Astrocyte of the spinal cord (primary cell): ENCODE measurements around the gene MAMSTR.

Experiments used
- DNase-seq: peaks from one replicate; pipeline ENCODE4 v3.0.0; 2011; ENCODE audit warnings: low read depth, low spot score
- H3K4me3 ChIP-seq: 2 replicates; pipeline ENCODE4 v1.5.1; 2011; ENCODE audit warnings: low read depth, mild to moderate bottlenecking, low read length, moderate library complexity
- in situ Hi-C: cut with HindIII; loops from 2 replicates; pipeline ENCODE4 v1.10.0; 2017; ENCODE audit warnings: low sequenced_read_pairs
- TF ChIP-seq, protein P1 (sequence below): IDR thresholded peaks from 2 replicates; pipeline ENCODE4 v1.5.1; 2012; ENCODE audit warnings: low read depth, mild to moderate bottlenecking, low read length, inconsistent platforms

MAMSTR gene

GRCh38 chr19:48750771-48751504, 31.4 kb upstream of the MAMSTR start:
- H3K4me3 ChIP-seq = no peak overlapping the region
- in situ Hi-C loops = no loop called here
- DNase-seq = no peak
- TF ChIP-seq, protein P1, sequence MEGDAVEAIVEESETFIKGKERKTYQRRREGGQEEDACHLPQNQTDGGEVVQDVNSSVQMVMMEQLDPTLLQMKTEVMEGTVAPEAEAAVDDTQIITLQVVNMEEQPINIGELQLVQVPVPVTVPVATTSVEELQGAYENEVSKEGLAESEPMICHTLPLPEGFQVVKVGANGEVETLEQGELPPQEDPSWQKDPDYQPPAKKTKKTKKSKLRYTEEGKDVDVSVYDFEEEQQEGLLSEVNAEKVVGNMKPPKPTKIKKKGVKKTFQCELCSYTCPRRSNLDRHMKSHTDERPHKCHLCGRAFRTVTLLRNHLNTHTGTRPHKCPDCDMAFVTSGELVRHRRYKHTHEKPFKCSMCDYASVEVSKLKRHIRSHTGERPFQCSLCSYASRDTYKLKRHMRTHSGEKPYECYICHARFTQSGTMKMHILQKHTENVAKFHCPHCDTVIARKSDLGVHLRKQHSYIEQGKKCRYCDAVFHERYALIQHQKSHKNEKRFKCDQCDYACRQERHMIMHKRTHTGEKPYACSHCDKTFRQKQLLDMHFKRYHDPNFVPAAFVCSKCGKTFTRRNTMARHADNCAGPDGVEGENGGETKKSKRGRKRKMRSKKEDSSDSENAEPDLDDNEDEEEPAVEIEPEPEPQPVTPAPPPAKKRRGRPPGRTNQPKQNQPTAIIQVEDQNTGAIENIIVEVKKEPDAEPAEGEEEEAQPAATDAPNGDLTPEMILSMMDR = no peak

GRCh38 chr19:48750351-48750750, 30.8 kb upstream of the MAMSTR start:
- TF ChIP-seq, protein P1 = no peak
- in situ Hi-C loops = no loop called here
- no peak for DNase-seq
- H3K4me3 ChIP-seq = no peak overlapping the region

- DNase-seq = no peak
- in situ Hi-C loops = no loop called here
These were observed 30.2 kb upstream of the MAMSTR start for GRCh38 chr19:48749571-48750198.

GRCh38 chr19:48746738-48747575, 27.4 kb upstream of the MAMSTR start, which contains the start of gene IZUMO1:
TSS of gene IZUMO1 (minus strand) at chr19:48746909. CDS start at chr19:48745859, 1,050 bp downstream.
- H3K4me3 ChIP-seq = peak within 1 kb of the TSS; percentile 69
- peak; percentile 92 for DNase-seq
- TF ChIP-seq, protein P1 = no peak
- in situ Hi-C loops = no loop called here

More at GRCh38 chr19:48749571-48750198, 30.2 kb upstream of the MAMSTR start:
- TF ChIP-seq, protein P1 = no peak
- H3K4me3 ChIP-seq = no peak overlapping the region

DNA sequence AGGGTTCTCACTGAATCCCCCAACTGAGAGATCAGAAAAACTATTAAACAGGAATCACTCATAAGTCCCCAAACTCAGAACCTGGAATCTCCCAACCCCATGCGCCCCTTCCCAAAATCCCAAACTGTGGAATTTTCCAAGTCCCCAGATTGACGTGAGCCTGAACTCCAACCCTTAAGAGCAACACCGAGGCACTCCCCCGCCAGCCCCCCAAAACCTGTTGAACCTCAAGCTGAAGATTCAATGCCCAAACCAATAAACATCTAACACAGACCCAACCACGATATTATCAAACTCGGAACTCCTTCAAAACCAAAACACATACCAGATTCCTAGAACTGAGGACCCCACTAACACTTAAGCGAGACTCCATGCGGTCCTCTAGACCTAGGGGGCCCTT, 26.6 kb upstream of the MAMSTR start:
- in situ Hi-C loops = no loop called here
- no peak for DNase-seq
- TF ChIP-seq, protein P1 = no peak
- H3K4me3 ChIP-seq = no peak overlapping the region

DNA sequence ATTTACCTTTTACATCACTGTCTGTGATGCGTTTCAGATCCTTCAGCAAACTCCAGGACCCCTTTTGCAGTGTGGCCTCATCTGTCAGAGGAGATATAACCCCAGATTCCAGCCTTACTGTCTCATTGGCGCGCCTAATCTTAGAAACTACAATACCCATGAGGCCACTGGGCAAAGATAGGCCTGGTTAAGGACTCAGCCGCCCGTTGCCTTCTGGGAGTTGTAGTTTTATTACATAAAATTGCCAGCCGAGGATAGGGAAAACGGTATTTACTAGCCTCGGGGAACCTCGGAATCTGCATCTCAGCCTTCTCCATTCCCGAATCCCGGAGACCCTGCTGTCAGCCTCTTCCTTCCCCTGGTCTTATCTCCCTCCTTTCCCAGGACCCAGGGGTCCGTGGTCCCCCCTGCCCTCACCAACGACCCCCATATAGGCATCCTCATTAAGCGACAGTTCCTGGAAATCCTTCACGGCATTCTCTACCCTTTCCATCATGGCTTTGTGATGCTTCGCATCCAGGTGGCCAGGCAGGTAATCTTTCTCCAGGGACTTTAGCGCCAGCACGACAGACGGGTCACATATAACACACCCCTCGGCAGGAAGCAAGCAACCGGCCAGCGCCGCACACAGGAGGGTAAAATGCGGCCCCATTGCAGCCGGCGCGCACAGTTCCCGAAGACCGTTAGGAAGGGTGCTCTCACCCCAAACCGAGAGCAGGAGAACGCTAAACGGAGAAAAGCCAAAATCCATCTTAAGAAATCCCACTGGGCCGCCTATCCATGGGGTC, 25.9 kb upstream of the MAMSTR start:
- peak; percentile 66 for DNase-seq
- TF ChIP-seq, protein P1 = no peak
- in situ Hi-C loops = no loop called here
- no peak overlapping the region for H3K4me3 ChIP-seq
